Left renal pelvis (tissue), 4 donors: ENCODE measurements around the gene PROM1. TPM values are rescaled to one million over a fixed set of nuclear protein-coding genes. Genes with fewer than 3 reads are reported as not detected.

Experiments
- DNase-seq, 4 donors: peaks; one replicate each; pipeline ENCODE4 v3.0.0-alpha.2; 2013; ENCODE audit warnings: low read depth in 4 of 4, low spot score in 3 of 4
- polyA plus RNA-seq, 4 donors: library from polyadenylated mRNA; unstranded; fragments of 120-200 nt; gene quantifications; one replicate each; pipeline ENCODE4 v1.2.1, GENCODE V29; 2013; ENCODE audit not compliant: insufficient read length in 4 of 4

The PROM1 gene
- polyA plus RNA-seq, 4 donors: 11.6 to 42.4 (median 41.7) TPM

DNA sequence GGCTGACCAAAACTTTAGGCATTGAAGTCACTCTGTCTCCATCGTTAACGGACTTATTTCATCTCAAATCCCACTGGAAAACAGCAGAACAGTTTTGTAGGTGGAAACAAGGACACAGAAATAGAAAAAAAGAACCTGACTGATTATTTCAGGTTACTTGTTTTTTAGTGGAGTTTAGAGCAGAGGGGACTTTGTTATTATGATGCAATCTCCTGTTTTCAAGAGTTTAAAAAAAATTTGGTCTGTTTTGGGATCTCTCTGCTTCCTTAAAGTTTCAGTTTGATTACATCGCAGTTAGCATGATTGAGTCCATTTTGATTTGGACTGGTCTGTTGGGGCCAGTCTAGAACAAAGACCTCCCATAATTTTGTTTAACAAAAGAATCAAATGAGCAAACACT lies 13.6 kb downstream of the PROM1 start:
- no peak for DNase-seq

DNA sequence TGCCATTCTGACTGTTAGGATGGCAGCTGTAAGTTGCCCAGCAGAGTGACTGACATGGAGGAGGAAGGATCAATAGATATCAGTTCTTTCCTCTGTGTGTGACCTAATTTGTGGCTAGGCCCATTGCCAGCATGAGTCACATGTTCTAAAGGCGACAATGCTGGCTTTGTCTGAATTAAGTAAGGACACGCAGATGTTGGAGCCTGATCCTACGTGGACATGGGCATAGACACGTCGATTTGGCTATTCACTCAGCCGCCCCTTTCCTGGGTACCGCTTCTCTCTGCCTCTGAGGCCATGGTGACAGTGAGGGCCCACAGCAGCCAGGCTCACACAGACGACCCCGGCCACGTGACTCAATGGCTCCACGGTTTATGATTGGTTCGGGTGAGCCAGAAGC lies 16.3 kb downstream of the PROM1 start:
- DNase-seq: no peak

GRCh38 chr4:16066586-16067128 lies 17.2 kb downstream of the PROM1 start:
- DNase-seq: no peak

- DNase-seq: no peak
These were observed 18.8 kb downstream of the PROM1 start for GRCh38 chr4:16065066-16065465.

- no peak for DNase-seq
These were observed 21.2 kb downstream of the PROM1 start for GRCh38 chr4:16062601-16063000.

DNA sequence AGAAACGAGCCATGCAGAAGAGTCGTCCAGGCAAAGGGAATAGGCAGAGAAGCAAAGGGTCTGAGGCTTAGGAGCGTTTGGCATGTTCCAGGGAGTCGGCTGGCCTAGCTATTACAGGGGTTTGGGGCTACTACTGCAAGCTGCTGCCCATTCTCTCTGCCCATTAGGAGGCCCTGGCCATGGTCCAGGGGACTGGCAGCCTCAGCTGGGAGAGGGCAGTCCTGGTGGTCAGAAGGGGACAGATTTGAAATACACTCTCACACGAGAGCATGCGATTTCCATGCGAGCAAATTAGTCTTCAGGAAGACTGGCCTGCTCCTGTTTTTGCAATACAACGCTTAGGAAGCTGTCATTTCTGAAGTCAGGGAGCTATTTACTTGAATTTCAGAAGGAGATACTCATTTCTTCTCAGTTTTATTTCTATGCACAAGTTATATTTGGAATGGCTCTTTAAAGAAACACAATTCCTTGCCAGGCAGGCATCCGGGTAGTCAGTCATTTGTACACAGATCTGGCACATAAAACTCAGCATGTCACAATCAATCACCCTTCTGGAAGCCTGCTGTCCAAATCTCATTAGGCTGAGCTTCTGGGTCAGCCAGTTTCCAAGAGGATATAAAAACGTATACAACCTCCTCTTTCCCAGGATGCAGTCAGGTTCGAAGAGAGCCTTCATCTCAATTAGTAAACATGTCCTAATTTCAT lies 27.0 kb downstream of the PROM1 start:
- DNase-seq: no peak

DNA sequence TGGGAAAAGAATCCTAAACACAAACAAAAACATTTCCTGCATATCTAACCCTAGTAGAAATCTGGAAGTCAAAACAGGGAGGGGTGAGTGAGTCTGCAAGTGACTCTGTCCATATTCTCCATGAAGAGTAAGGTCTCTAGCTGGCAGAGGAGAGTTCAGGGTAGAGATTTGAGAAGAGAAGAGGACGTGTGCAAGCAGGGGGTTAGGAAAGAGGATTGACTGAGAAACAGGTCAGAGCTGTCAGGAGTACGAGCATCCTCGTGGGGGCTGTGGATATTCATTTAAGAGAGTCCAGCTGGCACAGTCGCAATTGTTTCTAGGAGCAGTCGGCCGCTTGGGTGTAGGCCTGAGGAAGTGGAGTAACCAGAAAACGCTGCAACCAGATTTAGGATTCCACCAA lies 27.9 kb downstream of the PROM1 start:
- DNase-seq: no peak

DNA sequence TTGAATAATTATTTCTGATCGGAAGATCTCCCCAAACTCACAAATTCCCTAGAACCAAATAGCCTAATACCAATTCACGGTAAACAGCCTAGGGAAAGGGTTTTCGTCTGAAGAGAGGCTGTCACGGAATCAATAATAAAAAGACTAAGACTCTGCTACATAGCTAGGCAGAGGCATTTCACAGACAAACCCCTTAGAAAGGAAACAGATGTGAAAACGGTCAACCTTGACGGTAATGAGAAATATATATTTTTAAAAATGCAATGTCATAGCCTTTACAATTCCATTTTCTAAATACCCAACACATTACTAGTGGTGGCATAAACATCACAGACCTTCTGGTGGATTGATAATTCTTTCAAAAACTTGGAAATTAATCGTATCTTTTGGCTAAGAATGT lies 28.4 kb downstream of the PROM1 start:
- no peak for DNase-seq

DNA sequence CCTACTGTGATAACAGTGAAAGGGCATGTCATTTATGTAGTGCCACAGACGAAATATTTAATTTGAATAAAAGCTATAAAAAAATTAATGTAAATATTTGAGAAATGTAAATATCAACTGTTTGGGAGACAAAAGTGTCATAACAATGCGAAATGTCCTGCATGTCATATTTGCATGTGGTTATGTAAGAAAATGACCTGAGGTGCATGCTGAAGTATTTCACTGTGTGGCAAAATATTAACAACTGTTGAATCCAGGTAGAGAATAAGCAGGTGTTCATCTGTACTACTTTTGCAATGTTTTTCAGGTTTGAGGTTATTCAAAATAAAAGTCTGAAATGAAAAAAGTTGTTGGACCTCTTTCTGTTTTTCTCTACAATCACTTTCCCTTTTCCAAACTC lies 30.9 kb downstream of the PROM1 start:
- no peak for DNase-seq

- DNase-seq: no peak
These were observed 31.8 kb downstream of the PROM1 start for GRCh38 chr4:16051980-16052379.

DNA sequence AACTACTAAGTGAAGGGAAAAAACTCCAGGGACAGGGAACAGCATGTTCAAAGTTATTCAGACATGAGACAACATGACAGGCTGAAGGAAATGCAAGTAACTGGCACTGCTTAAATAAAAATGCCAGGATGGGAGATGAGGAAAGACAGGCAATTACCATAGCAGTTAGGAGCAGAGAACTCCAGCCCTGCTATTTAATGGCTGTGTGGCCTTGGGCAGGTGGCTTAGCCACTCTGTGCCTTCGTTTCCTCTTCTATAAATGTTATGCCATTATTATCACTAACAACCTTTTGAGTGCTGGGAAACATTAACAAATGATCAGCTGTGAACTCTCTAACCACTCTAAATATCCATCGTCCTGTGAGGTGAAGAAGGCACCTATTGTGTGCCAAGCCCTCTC lies 32.7 kb downstream of the PROM1 start:
- DNase-seq: no peak

- DNase-seq: no peak
These were observed 33.2 kb downstream of the PROM1 start for GRCh38 chr4:16050669-16051068.

DNA sequence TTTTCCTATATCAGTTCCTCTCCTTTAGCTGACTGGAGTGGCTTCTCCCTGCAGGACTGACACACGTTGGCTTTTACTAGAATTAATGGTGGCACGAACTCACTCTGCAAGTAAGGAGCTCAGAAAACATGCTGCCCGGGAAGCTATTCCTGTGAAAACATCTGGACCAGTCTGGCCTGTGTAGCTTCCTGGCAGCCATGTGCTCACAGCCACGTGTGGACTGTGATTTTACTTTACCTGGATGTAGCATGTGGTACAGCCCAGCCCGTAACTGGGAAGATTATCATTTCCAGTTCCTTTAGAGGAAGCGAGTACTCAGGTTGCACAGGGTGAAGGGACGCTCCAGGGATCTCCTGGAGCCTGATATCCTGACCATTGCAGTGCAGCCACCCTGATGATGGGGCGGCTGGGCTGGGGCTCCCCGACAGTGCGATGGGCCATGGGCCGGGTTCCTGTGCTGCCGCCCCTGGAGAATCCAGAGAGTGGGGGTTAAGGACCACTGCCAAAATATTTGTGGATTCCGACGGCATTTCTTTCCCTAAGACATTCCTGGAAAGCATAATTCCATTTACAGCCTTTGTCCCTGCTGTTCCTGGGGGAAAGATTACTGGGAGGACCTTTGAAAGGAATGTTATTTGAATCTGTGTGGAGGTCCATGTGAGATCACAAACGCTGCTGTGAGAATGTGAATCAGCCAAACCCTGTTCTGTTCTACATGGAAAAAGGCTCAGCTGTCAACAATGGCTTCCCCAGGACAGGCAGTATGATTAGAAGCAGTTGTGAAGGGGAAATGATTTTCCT lies 35.0 kb downstream of the PROM1 start:
- DNase-seq: no peak

DNA sequence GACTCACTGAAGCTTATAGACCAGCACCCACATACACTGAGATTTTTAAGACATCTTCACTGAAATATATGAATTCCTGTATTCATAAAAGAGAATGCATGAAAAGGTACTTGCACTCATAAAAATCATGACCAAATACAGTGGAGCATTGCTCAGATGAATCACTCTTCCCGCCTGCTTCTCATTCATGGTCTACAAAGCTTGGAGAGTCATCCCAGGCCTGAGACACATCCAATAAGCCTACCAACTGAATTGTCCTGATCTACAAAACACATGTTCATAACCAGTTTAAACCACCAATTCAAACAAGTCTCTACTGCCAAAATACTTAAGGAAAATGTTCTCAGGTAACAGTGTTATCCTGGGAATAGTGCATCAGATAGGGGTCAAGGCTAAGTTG lies 38.1 kb downstream of the PROM1 start:
- DNase-seq: no peak

DNA sequence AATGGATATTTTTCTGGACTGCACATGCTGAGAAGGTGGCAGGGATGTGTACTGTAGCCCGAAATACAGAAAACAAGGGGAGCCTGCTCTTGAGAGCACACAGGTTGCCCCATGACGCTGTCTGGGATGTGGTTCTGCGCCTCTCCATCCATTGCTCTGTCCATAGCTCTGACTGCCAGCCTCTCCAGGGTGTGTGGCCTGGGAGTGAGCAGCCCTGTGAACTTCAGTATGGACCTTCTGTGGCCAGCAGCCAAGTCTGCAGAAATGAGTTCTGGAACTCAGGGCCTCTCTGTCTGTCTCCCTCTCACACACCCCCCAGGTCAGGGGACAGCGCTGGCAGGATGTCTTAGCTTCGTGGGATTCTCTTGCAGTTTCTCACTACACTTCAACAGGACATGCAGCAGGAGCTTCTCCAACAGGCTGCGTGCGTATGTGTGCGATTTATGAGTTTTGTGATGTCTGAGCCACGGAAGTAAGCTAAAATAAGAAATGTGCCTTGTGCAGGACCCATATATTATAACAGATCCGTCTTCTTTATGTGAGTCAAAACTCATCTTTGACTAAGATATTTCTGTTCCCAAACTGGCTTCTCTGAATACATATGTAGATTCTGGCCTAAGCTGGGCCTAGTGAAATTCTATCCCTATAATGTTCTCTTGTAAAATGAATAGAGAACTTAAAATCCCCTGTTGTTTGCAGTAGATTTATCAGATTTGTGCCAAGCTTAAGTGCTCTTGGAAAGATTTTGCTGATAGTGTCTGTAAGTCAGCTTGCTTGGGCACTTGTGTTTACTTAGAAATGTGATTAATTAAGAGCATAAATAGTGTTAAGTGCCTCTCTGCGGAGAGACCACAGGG lies 40.0 kb downstream of the PROM1 start:
- no peak for DNase-seq

DNA sequence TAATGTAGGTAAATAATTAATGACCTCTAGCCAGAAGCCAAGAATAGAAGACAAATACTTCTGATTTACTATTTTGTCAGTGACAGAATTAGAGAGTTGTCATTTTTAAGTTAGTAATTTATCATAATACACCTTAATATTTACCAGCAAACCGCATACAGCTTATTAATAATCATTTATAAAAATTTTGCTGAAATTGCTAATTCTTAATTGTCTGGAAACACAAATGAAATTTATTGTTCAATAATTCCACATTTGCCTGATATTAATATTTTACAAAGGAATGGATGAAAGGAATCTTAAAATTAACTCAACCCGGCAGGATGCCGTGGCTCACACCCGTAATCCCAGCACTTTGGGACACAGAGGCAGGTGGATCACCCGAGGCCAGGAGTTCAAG lies 44.7 kb downstream of the PROM1 start:
- DNase-seq: no peak

DNA sequence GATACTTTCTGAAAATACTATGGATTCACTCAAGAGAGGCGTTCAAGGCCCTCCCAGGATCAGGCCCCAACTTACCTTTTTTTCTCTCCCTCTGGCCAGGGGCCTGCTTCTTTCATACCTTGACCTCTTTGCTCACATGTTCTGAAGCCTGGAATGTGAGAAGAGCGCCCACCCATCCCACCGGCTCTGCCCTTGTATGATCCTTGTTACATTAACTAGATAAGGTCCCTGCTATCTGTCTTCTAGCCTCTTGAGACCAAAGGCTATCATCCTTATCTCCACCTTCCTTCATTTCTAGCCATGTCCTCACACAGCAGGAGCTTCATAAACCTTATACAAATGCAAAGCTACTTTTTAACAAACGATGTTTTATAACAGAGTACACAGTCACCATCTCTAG lies 45.9 kb downstream of the PROM1 start:
- no peak for DNase-seq

DNA sequence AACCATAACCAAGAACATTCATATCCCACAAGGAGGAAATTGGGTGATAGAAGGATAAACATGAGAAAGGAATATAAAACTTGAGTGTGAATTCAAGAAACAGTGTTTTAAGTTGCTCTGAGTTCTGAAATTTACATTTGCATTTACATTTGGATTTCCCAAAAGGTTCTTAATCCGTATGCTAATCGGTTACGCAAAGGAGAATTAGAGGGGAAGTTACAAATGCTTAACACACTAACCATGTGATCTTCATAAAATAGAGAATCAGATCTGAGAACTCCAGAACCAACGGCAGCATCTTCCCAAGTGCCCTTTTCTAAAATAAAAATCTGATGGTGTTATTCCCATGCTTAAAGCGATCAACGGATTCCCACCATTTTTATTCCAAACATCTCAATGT lies 48.0 kb downstream of the PROM1 start:
- DNase-seq: no peak

- DNase-seq: no peak
These were observed 49.6 kb downstream of the PROM1 start for GRCh38 chr4:16034010-16034748.

GRCh38 chr4:16032396-16032770 lies 51.4 kb downstream of the PROM1 start:
- DNase-seq: no peak
